SU-DHL-6 (cell line): ENCODE measurements around the gene MBP.

Experiments
- CTCF ChIP-seq: fragments of 200-600 bp; sonication (generic); IDR thresholded peaks from one replicate; pipeline ENCODE4 v1.5.1; 2017; ENCODE audit warnings: antibody characterized with exemption, mild to moderate bottlenecking, low read length, moderate library complexity; ENCODE audit not compliant: insufficient read depth, poor library complexity, severe bottlenecking
- EZH2phosphoT487 ChIP-seq: fragments of 200-600 bp; sonication (generic), shearing (Covaris generic); conservative IDR thresholded peaks from 2 replicates; pipeline ENCODE4 v1.6.1; 2018; ENCODE audit warnings: mild to moderate bottlenecking, antibody characterized with exemption, low read length, moderate library complexity, mixed read lengths

GRCh38 chr18:77127769-77128671 lies 4.6 kb downstream of the MBP start:
- TF ChIP-seq CTCF (no peak), EZH2phosphoT487 (no peak)
